ENCODE results near the gene KDM4E. TPM values are rescaled to one million over a fixed set of nuclear protein-coding genes. Genes with fewer than 3 reads are reported as not detected.
"Not testable (repeated sequence)": the region's sequence is repeated elsewhere in the genome, so short reads cannot be mapped to it uniquely, and the experiment has no call there.

KDM4E gene
- total and polyA plus RNA-seq, 10 of the 15 experiments (the other 5 are each of a cell fraction or from before 2014, with no cell fraction given): not detected

DNA sequence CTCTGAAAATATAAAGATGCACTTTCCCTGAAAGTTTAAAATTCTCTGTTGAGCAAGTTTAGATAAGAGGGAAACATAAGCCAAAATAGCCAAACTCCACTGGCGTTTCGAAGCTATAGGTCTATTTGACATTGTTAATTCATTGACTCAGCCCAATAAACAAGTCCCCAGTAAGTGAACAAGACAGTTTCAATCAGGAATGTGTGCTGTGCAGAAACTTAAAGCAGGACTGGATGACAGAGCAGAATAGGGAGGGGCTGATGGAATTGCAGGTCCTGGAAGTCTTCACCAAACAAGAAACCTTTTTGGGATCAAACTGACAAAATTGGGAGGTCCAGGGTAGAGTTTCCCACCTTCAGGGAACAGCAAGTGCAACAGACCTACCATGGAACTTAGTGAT lies 8.9 kb upstream of the KDM4E start:
- intact Hi-C loops (cut with micrococcal nuclease; ENCODE audit: unreplicated experiment) (no loop called here), in situ Hi-C loops (cut with MboI) (no loop called here)
- no peaks in the 10 kb centered on the region for H3K36me3 ChIP-seq (ENCODE audit: control insufficient read depth in 2 of 2, insufficient read depth in 2 of 2, low read length in 1 of 2)
- ChIA-PET CTCF (no interaction called here), SMC1A (ENCODE audit: uncharacterized antibody, unreplicated experiment) (interaction anchor here (0.8 to 1.5 kb wide), 2 partner anchors 8 to 28 kb away, joined by 3 to 4 read pairs; no protein-coding TSS in a partner anchor), POLR2A (no interaction called here), RAD21 (ENCODE audit: unreplicated experiment) (no interaction called here)
- FAIRE-seq (no peak), DNase-seq (ENCODE audit: low read depth, low spot score) (no peak), ATAC-seq (no peak)
- TF ChIP-seq TARDBP (IDR thresholded peaks at IDR 0.05; ENCODE audit: borderline replicate concordance): no peak
- TF ChIP-seq, protein P1, sequence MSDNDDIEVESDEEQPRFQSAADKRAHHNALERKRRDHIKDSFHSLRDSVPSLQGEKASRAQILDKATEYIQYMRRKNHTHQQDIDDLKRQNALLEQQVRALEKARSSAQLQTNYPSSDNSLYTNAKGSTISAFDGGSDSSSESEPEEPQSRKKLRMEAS (IDR thresholded peaks at IDR 0.05; ENCODE audit: low read depth, low read length): no peak
- WGBS (ENCODE audit: insufficient coverage, insufficient replicate concordance, low lambda C conversion rate, missing lambda C conversion rate): 53% methylated on average over 2 of the region's 2 CpGs
- H3K9ac ChIP-seq (ENCODE audit: control insufficient read depth, insufficient read depth, low read length): no peak overlapping the region
- no peak overlapping the region for H3K4me2 ChIP-seq (ENCODE audit: control insufficient read depth, insufficient read depth)
- no TSS peak for BruUV-seq (replicated peaks)
- peaks cover 0 to 2% of the 10 kb centered on the region in 2 experiments; a peak in 2 of 4 replicates for H3K27me3 ChIP-seq (replicated peaks in 1 of 2; ENCODE audit: control insufficient read depth in 2 of 2, insufficient read depth in 2 of 2, low read length in 1 of 2)
- H3K27ac ChIP-seq (ENCODE audit: control insufficient read depth, insufficient read depth): no peak overlapping the region
- no peak overlapping the region for H2AFZ ChIP-seq (ENCODE audit: control insufficient read depth, low read depth, low read length)
- no peaks in the 10 kb centered on the region for H4K20me1 ChIP-seq (ENCODE audit: control insufficient read depth, insufficient read depth)
- no peak overlapping the region for H3K4me3 ChIP-seq
- H3K9me3 ChIP-seq (replicated peaks; ENCODE audit: control insufficient read depth, insufficient read depth, low read length): no peaks in the 10 kb centered on the region
- H3K79me2 ChIP-seq (ENCODE audit: control insufficient read depth, insufficient read depth, low read length): no peaks in the 10 kb centered on the region
- no peaks in the 10 kb centered on the region for H3K4me1 ChIP-seq (ENCODE audit: control insufficient read depth, insufficient read depth, low read length)

- CTCF ChIA-PET; SMC1A ChIA-PET (ENCODE audit: uncharacterized antibody, unreplicated experiment): not testable (repeated sequence)
Observed at GRCh38 chr11:95021468-95021867, 3.6 kb upstream of the KDM4E start.

GRCh38 chr11:95025594-95025993 lies 536 bp downstream of the KDM4E start:
- RAD21 ChIA-PET (ENCODE audit: unreplicated experiment): not testable (repeated sequence)

More at GRCh38 chr11:95021468-95021867, 3.6 kb upstream of the KDM4E start:
- H3K4me3 ChIP-seq; ATAC-seq; H3K27me3 ChIP-seq (replicated peaks in 1 of 2; ENCODE audit: control insufficient read depth in 2 of 2, insufficient read depth in 2 of 2, low read length in 1 of 2); H3K9me3 ChIP-seq (replicated peaks; ENCODE audit: control insufficient read depth, insufficient read depth, low read length); BruUV-seq (replicated peaks); H3K9ac ChIP-seq (ENCODE audit: control insufficient read depth, insufficient read depth, low read length); H4K20me1 ChIP-seq (ENCODE audit: control insufficient read depth, insufficient read depth); intact Hi-C loops (cut with micrococcal nuclease; ENCODE audit: unreplicated experiment); H3K79me2 ChIP-seq (ENCODE audit: control insufficient read depth, insufficient read depth, low read length); POLR2A ChIA-PET; H2AFZ ChIP-seq (ENCODE audit: control insufficient read depth, low read depth, low read length); H3K4me2 ChIP-seq (ENCODE audit: control insufficient read depth, insufficient read depth); H3K27ac ChIP-seq (ENCODE audit: control insufficient read depth, insufficient read depth); RAD21 ChIA-PET (ENCODE audit: unreplicated experiment); in situ Hi-C loops (cut with MboI); FAIRE-seq; DNase-seq (ENCODE audit: low read depth, low spot score); H3K4me1 ChIP-seq (ENCODE audit: control insufficient read depth, insufficient read depth, low read length); H3K36me3 ChIP-seq (ENCODE audit: control insufficient read depth in 2 of 2, insufficient read depth in 2 of 2, low read length in 1 of 2): not testable (repeated sequence)
- WGBS (ENCODE audit: insufficient coverage, insufficient replicate concordance, low lambda C conversion rate, missing lambda C conversion rate): 69% methylated on average over 5 of the region's 5 CpGs

More at GRCh38 chr11:95025594-95025993, 536 bp downstream of the KDM4E start:
- H3K9ac ChIP-seq (ENCODE audit: control insufficient read depth, insufficient read depth, low read length); H3K4me3 ChIP-seq; H3K9me3 ChIP-seq (replicated peaks; ENCODE audit: control insufficient read depth, insufficient read depth, low read length); FAIRE-seq; SMC1A ChIA-PET (ENCODE audit: uncharacterized antibody, unreplicated experiment); in situ Hi-C loops (cut with MboI); ATAC-seq; H3K27me3 ChIP-seq (replicated peaks in 1 of 2; ENCODE audit: control insufficient read depth in 2 of 2, insufficient read depth in 2 of 2, low read length in 1 of 2); H3K27ac ChIP-seq (ENCODE audit: control insufficient read depth, insufficient read depth); H2AFZ ChIP-seq (ENCODE audit: control insufficient read depth, low read depth, low read length); DNase-seq (ENCODE audit: low read depth, low spot score); H3K79me2 ChIP-seq (ENCODE audit: control insufficient read depth, insufficient read depth, low read length); H3K4me1 ChIP-seq (ENCODE audit: control insufficient read depth, insufficient read depth, low read length); H3K36me3 ChIP-seq (ENCODE audit: control insufficient read depth in 2 of 2, insufficient read depth in 2 of 2, low read length in 1 of 2); H3K4me2 ChIP-seq (ENCODE audit: control insufficient read depth, insufficient read depth); POLR2A ChIA-PET; BruUV-seq (replicated peaks); CTCF ChIA-PET; intact Hi-C loops (cut with micrococcal nuclease; ENCODE audit: unreplicated experiment); H4K20me1 ChIP-seq (ENCODE audit: control insufficient read depth, insufficient read depth): not testable (repeated sequence)
- 46% methylated on average over 6 of the region's 9 CpGs for WGBS (ENCODE audit: insufficient coverage, insufficient replicate concordance, low lambda C conversion rate, missing lambda C conversion rate)

Measured in GM12878 (cell line).